GM23248 (cell line): ENCODE measurements around the gene REPIN1. TPM values are rescaled to one million over a fixed set of nuclear protein-coding genes. Genes with fewer than 3 reads are reported as not detected.

ENCODE experiments used
- DNase-seq: peaks from one replicate; pipeline ENCODE4 v3.0.0-alpha.2; 2015
- H2AFZ ChIP-seq: fragments of 200-600 bp; sonication (generic); 2 replicates; pipeline ENCODE4 v1.6.1; 2016; ENCODE audit warnings: antibody characterized with exemption
- H3F3A ChIP-seq: fragments of 200-600 bp; sonication (generic); 2 replicates; pipeline ENCODE4 v1.6.1; 2016; ENCODE audit warnings: mild to moderate bottlenecking, antibody characterized with exemption, mixed run types; ENCODE audit not compliant: insufficient read depth
- H3K27ac ChIP-seq: fragments of 200-600 bp; sonication (generic); 2 replicates; pipeline ENCODE4 v1.5.1; 2016; ENCODE audit warnings: mild to moderate bottlenecking
- H3K27me3 ChIP-seq: fragments of 200-600 bp; sonication (generic); replicated peaks from 2 replicates; pipeline ENCODE4 v1.6.1; 2016; ENCODE audit warnings: mild to moderate bottlenecking; ENCODE audit not compliant: insufficient read depth
- H3K36me3 ChIP-seq: fragments of 200-600 bp; sonication (generic); 2 replicates; pipeline ENCODE4 v1.6.1; 2016; ENCODE audit warnings: low read depth, mild to moderate bottlenecking
- H3K4me1 ChIP-seq: fragments of 200-600 bp; sonication (generic); 2 replicates; pipeline ENCODE4 v1.6.1; 2016; ENCODE audit warnings: mild to moderate bottlenecking; ENCODE audit not compliant: insufficient read depth
- H3K4me2 ChIP-seq: fragments of 200-600 bp; sonication (generic); one replicate; pipeline ENCODE4 v1.6.1; 2016; ENCODE audit warnings: mild to moderate bottlenecking; ENCODE audit not compliant: unreplicated experiment
- H3K4me3 ChIP-seq: fragments of 200-600 bp; sonication (generic); 2 replicates; pipeline ENCODE4 v1.5.1; 2016; ENCODE audit warnings: mild to moderate bottlenecking
- H3K79me2 ChIP-seq: fragments of 200-600 bp; sonication (generic); 2 replicates; pipeline ENCODE4 v1.6.1; 2016; ENCODE audit warnings: mild to moderate bottlenecking; ENCODE audit not compliant: insufficient read depth
- H3K9ac ChIP-seq: fragments of 200-600 bp; sonication (generic); 2 replicates; pipeline ENCODE4 v1.6.1; 2016; ENCODE audit warnings: mild to moderate bottlenecking
- H3K9me2 ChIP-seq: fragments of 200-600 bp; sonication (generic); 2 replicates; pipeline ENCODE4 v1.6.1; 2016; ENCODE audit warnings: mixed run types, mild to moderate bottlenecking, moderate library complexity; ENCODE audit not compliant: insufficient read depth
- H3K9me3 ChIP-seq: fragments of 200-600 bp; sonication (generic); one replicate; pipeline ENCODE4 v1.6.1; 2017; ENCODE audit warnings: low read depth
- H4K20me1 ChIP-seq: fragments of 200-600 bp; sonication (generic); 2 replicates; pipeline ENCODE4 v1.6.0; 2016; ENCODE audit not compliant: insufficient read depth
- EZH2 ChIP-seq: fragments of 200-600 bp; sonication (generic); IDR thresholded peaks from 2 replicates; pipeline ENCODE4 v1.6.1; 2018; ENCODE audit warnings: antibody characterized with exemption, mild to moderate bottlenecking; ENCODE audit not compliant: insufficient read depth, poor library complexity, severe bottlenecking
- EZH2phosphoT487 ChIP-seq: fragments of 200-600 bp; sonication (generic); IDR thresholded peaks from 2 replicates; pipeline ENCODE4 v1.6.1; 2018; ENCODE audit warnings: antibody characterized with exemption, moderate library complexity, mild to moderate bottlenecking, low read depth; ENCODE audit not compliant: insufficient read depth
- WGBS, 2 experiments: methylation state at CpG; one replicate each; pipeline ENCODE4 v1.1.6; 2015 to 2017; ENCODE audit warnings: low lambda C conversion rate in 2 of 2, low coverage in 1 of 2; ENCODE audit errors: missing lambda C conversion rate in 2 of 2; 5-methylcytosine and 5-hydroxymethylcytosine counted together
- in situ Hi-C: fragments of 300-500 bp; cut with MboI; formaldehyde crosslinking; loops from 2 replicates; pipeline ENCODE4 v1.15.0; 2020
- polyA plus RNA-seq: library from polyadenylated mRNA; unstranded; fragments of >200 nt; fragmentation: Nextera tagmentation; extraction: Ambion mirVana; gene quantifications from 2 replicates; pipeline ENCODE4 v1.2.1, GENCODE V29; 2016
- total RNA-seq: library from RNA; depleted of rRNA; stranded (reverse); fragments of >200 nt; shearing (Covaris generic); gene quantifications from 2 replicates; pipeline ENCODE4 v1.2.3, GENCODE V29; 2014

REPIN1 gene
- total and polyA plus RNA-seq, 2 experiments from 2014 or later: 17.3 to 48.1 TPM

- TF ChIP-seq EZH2phosphoT487 (no peak), EZH2 (no peak)
Observed at GRCh38 chr7:150332852-150333635, 35.6 kb upstream of the REPIN1 start.

GRCh38 chr7:150333659-150334058 is 35.0 kb upstream of the REPIN1 start:
- Histone ChIP-seq H3K9ac (no peak overlapping the region), H3K27ac (no peak overlapping the region), H3K4me2 (no peak overlapping the region), H2AFZ (no peak overlapping the region), H3K9me3 (no peaks in the 10 kb centered on the region), H3K4me1 (0 out of 2 replicates have a peak, but pooled peaks cover 4% of the 10 kb centered on the region), H4K20me1 (no peaks in the 10 kb centered on the region), H3K9me2 (no peaks in the 10 kb centered on the region), H3K27me3 (no peaks in the 10 kb centered on the region; the same call in 1 of the 2 replicates), H3K36me3 (no peaks in the 10 kb centered on the region), H3K4me3 (no peak overlapping the region), H3F3A (no peaks in the 10 kb centered on the region), H3K79me2 (no peaks in the 10 kb centered on the region)
- 76 to 78% methylated on average over 10 of the region's 10 CpGs for WGBS, 2 experiments
- in situ Hi-C loops: no loop called here
- TF ChIP-seq EZH2: no peak
- no peak for TF ChIP-seq EZH2phosphoT487
- DNase-seq: no peak

More at GRCh38 chr7:150332852-150333635, 35.6 kb upstream of the REPIN1 start:
- Histone ChIP-seq H3K9me2 (no peaks in the 10 kb centered on the region), H4K20me1 (no peaks in the 10 kb centered on the region), H3K27me3 (no peaks in the 10 kb centered on the region; the same call in 1 of the 2 replicates), H2AFZ (no peak overlapping the region), H3K4me1 (0 out of 2 replicates have a peak, but pooled peaks cover 4% of the 10 kb centered on the region), H3F3A (no peaks in the 10 kb centered on the region), H3K36me3 (no peaks in the 10 kb centered on the region), H3K9me3 (no peaks in the 10 kb centered on the region), H3K4me3 (no peak overlapping the region), H3K79me2 (no peaks in the 10 kb centered on the region), H3K27ac (no peak overlapping the region), H3K4me2 (no peak overlapping the region), H3K9ac (no peak overlapping the region)
- in situ Hi-C loops: no loop called here
- DNase-seq: no peak
- WGBS, 2 experiments: 65 to 75% methylated on average over 14 to 18 of the region's 18 CpGs

- Histone ChIP-seq H3K9ac (no peak overlapping the region), H3K4me2 (no peak overlapping the region), H3K79me2 (no peaks in the 10 kb centered on the region), H3K9me3 (no peaks in the 10 kb centered on the region), H2AFZ (no peak overlapping the region), H3K9me2 (no peaks in the 10 kb centered on the region), H3K4me3 (no peak overlapping the region), H3K36me3 (no peaks in the 10 kb centered on the region), H3K27ac (no peak overlapping the region), H3K4me1 (0 out of 2 replicates have a peak, but pooled peaks cover 4% of the 10 kb centered on the region), H3F3A (no peaks in the 10 kb centered on the region), H4K20me1 (no peaks in the 10 kb centered on the region), H3K27me3 (no peaks in the 10 kb centered on the region; the same call in 1 of the 2 replicates)
- WGBS, 2 experiments: 58 to 61% methylated on average over 8 of the region's 8 CpGs
- DNase-seq: no peak
- in situ Hi-C loops: no loop called here
- no peak for TF ChIP-seq EZH2
- no peak for TF ChIP-seq EZH2phosphoT487
Observed at GRCh38 chr7:150334108-150334507, 34.5 kb upstream of the REPIN1 start.

- Histone ChIP-seq H3K4me1 (0 out of 2 replicates have a peak, but pooled peaks cover 4% of the 10 kb centered on the region), H3K4me2 (no peak overlapping the region), H2AFZ (no peak overlapping the region), H3K27ac (no peak overlapping the region), H3K79me2 (no peaks in the 10 kb centered on the region), H3F3A (no peaks in the 10 kb centered on the region), H3K9ac (no peak overlapping the region), H4K20me1 (no peaks in the 10 kb centered on the region), H3K36me3 (no peaks in the 10 kb centered on the region), H3K27me3 (no peaks in the 10 kb centered on the region; the same call in 1 of the 2 replicates), H3K9me3 (no peaks in the 10 kb centered on the region), H3K9me2 (no peaks in the 10 kb centered on the region), H3K4me3 (no peak overlapping the region)
- in situ Hi-C loops: no loop called here
- 31 to 34% methylated on average over 7 of the region's 7 CpGs for WGBS, 2 experiments
- peak; percentile 66 for DNase-seq
- TF ChIP-seq EZH2 (no peak), EZH2phosphoT487 (no peak)
Observed at GRCh38 chr7:150335108-150335773, 33.4 kb upstream of the REPIN1 start.
